ENCODE results near the gene SORCS2.

Gene SORCS2

GRCh38 chr4:7516773-7517144 is 324.4 kb downstream of the SORCS2 start:
- no peak for DNase-seq (ENCODE audit: low read depth in 1 of 2, low spot score in 1 of 2)

GRCh38 chr4:7518871-7519637 is 326.7 kb downstream of the SORCS2 start:
- no peak for DNase-seq (ENCODE audit: low read depth in 1 of 2, low spot score in 1 of 2)

DNA sequence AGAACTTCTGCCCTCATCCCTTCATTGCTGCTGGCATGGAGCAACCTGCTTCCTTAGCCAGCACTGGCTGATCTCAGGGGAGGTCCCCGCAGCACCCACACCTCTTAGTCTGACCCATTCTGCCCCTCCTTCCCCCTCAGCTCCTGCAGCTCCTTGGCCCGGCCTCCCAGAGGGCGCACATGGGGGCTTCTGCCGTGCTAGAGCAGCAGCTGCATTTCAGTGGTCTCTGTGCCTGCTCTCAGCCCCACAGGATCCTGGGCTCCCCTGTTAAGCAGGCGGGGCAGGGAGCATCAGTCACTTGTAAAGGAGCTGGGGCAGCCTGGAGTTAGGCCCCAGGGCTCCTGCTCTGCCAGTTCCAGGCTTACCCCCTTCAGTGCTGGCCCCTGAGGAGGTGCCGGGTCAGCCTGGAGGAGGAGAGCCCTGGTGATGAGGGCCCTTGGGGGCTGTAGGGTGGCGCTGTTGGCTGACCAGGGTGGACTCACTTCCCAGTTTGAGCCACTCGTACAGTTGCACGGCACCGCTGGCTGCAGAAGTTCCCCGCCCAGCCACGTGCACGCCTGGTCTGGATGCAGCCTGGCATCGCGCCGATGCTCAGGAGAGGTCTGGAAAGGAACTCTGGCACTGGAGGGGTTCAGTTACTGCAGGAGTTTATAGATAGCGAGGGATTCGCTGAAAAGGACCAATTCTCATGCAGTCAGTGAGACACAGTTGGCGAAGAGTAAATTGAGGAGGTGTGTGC is 327.5 kb downstream of the SORCS2 start:
- DNase-seq (ENCODE audit: low read depth in 1 of 2, low spot score in 1 of 2) = no peak

GRCh38 chr4:7521666-7522065 is 329.3 kb downstream of the SORCS2 start:
- no peak for DNase-seq (ENCODE audit: low read depth in 1 of 2, low spot score in 1 of 2)

- no peak for DNase-seq (ENCODE audit: low read depth in 1 of 2, low spot score in 1 of 2)
These were observed 330.3 kb downstream of the SORCS2 start for GRCh38 chr4:7522452-7523220.

- DNase-seq (ENCODE audit: low read depth in 1 of 2, low spot score in 1 of 2) = no peak
These were observed 331.2 kb downstream of the SORCS2 start for GRCh38 chr4:7523526-7523925.

DNA sequence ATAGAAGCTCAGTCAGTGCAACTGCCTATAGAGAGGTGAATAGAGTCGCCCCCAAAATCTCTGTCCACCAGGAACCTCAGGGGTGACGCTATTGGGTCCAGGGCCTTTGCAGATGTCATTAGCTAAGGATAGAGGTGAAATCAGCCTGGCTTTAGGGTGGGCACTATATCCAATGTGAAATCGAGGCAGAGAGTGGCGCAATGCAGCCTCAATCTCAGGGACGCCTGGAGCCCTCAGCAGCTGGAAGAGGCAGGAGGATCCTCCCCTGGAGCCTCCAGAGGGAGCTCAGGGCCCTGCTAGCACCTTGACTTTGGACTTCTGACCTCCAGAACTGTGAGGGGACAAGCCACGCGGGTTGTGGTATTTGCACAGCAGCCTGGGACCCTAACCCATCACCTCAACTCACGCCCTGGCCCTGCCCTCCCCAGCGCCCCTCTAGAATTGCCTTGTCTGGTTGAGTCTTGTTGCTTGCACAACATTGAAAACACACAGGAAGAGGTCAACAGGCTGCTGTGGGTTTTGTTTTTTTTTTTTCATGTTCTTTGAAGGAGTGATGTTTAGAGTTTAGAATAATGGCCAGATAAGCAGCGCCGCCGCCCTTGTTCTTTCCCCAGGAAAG is 331.8 kb downstream of the SORCS2 start:
- DNase-seq (ENCODE audit: low read depth in 1 of 2, low spot score in 1 of 2) = no peak

- no peak for DNase-seq (ENCODE audit: low read depth in 1 of 2, low spot score in 1 of 2)
These were observed 332.5 kb downstream of the SORCS2 start for GRCh38 chr4:7524843-7525242.

DNA sequence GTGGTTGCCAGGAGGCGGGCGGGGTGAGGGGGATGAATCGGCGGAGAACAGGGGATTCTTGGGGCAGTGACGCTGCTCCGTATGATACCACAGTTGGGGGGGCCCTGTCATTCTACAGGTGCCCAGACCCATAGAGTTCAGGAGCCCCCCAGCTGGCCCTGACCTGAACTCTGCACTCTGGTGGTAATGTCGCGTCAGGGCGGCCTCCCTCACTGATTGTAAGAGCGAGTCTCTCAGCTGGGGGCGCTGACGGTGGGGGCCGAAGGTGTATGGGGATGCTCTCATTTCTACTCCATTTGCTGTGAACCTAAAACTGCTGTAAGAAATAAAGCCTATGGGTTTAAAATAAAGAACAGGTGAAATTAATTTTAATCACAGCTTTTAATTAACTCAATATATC is 334.2 kb downstream of the SORCS2 start:
- DNase-seq (ENCODE audit: low read depth in 1 of 2, low spot score in 1 of 2) = no peak

- DNase-seq (ENCODE audit: low read depth in 1 of 2, low spot score in 1 of 2) = no peak
These were observed 334.7 kb downstream of the SORCS2 start for GRCh38 chr4:7526929-7527535.

DNA sequence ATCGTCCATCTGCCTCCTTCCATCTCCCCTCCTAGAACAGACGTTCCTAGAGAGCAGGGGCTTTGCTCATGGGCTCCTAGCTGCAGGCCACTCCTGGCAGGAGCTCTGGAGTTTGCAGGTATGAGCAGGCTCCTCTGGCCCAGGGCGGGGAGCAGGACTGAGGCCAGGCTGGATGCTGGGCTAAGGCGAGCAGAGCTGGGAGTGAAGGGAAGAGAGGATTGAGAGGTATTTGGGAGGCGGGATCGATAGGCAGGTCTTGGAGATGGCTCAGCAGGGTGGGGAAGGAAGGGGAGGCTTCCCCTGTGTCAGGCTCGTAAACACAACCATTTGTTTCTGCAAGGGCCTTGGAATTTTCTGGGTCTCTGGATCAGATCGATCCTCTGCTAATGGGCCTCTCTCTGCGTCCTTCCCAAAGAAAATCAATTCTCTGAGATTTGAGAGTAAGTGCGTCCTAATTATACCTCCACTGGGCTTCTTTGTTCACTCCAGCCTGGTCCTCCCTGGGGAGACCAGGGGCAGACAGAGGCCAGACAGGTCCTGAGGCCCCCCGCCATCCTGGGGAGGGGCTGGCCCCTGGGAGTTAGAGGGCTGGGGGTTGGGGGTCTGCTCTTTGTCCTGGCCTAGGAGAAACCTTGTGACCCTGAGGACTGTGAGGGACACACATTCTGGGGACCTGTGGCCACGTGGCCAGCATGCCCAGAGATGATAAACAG is 337.2 kb downstream of the SORCS2 start:
- DNase-seq (ENCODE audit: low read depth in 1 of 2, low spot score in 1 of 2) = no peak

DNA sequence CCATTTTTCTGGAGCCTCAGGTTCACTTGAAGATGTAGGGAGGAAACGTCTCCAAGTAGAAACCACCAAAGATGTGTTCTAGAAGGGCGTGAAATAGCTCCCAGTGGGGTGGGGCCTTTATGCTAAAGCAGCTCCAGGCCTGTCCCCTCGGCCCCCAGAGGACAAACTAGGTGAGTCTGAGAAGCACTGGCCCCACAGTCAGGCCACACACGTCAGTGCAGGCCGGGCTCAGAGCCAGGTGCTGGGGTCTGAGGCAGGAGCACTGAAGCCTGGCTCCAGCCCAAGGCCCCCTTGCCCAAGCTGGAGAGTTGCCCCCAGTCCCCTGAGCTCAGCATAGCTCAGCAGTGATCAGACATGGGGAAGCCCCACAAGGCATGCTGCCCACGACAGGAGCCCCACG is 337.7 kb downstream of the SORCS2 start:
- no peak for DNase-seq (ENCODE audit: low read depth in 1 of 2, low spot score in 1 of 2)

DNA sequence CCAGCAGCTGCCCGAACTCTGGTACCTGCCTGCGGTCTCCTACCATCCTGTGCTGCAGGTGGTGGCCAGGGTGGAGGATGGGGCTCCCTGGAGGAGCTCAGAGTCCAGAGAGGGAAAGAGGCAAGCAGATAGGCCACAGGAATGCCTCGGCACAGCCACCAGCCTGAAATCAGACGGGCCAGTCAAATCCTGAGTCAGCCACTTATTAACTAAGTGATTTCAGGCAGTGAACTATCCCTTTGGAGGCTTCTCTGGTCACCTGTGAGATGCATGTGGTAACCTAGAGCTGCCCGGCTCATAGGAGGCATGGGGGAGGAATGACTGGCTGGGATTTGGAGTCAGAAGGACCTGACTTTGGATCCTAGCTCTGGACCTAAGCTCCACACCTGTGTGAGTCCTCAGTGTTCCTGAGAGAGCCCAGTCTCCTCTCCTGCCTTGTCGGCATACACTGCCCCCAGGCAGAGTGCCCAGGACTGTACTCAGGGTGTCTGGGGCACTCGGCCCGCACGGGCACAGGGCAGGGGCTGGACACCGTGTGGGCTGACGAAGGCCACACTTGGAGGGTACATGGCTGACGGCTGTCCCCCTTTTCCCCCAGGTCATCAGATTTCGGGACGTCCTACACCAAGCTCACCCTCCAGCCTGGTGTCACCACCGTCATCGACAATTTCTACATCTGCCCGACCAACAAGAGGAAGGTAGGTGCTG is 338.7 kb downstream of the SORCS2 start:
- DNase-seq (ENCODE audit: low read depth in 1 of 2, low spot score in 1 of 2) = no peak

GRCh38 chr4:7531640-7531994 is 339.3 kb downstream of the SORCS2 start:
- no peak for DNase-seq (ENCODE audit: low read depth in 1 of 2, low spot score in 1 of 2)

DNA sequence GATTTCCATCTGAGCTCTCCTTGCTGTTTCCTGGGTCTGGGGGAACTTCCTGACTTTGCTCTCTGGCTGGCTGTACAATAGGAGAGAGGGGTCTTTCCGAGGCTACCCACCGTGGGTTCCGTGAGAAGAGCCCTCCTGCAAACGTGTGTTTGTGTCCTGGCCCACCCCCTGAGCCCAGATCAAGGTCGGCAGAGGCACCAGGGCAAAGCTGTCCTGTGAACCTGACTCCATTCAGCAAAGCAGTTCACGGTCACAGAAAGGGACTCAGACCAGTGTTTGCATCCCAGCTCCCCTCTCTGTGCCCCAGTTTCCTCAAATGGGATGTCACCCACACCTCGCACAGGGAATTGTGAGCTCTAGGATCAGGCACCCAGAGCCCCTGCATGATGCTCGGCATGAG is 339.7 kb downstream of the SORCS2 start:
- no peak for DNase-seq (ENCODE audit: low read depth in 1 of 2, low spot score in 1 of 2)

- DNase-seq (ENCODE audit: low read depth in 1 of 2, low spot score in 1 of 2) = no peak
These were observed 340.9 kb downstream of the SORCS2 start for GRCh38 chr4:7533267-7533666.

DNA sequence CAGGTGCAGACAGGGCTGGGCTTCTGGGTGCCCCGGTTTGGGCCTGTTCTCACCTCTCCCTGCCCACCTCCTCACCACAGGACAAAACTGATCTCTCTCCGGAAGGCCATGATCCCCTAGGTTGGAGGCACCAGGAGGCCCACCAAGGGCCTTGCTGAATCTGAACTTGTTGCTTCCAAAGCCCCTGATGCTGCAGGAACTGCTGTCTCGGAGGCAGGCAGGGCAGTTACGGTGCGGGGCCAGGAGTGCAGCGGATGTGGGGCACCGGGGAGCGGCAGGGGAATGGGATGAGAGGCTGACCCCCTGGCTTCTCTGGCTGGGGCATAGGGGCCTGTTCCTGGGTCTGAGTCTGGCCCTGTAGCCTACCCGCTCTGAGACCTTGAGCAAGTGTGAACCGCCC is 342.8 kb downstream of the SORCS2 start:
- DNase-seq (ENCODE audit: low read depth in 1 of 2, low spot score in 1 of 2) = no peak

GRCh38 chr4:7535619-7536018 is 343.3 kb downstream of the SORCS2 start:
- no peak for DNase-seq (ENCODE audit: low read depth in 1 of 2, low spot score in 1 of 2)

GRCh38 chr4:7536876-7537275 is 344.5 kb downstream of the SORCS2 start:
- no peak for DNase-seq (ENCODE audit: low read depth in 1 of 2, low spot score in 1 of 2)

GRCh38 chr4:7537853-7538400 is 345.6 kb downstream of the SORCS2 start:
- DNase-seq (ENCODE audit: low read depth in 1 of 2, low spot score in 1 of 2) = no peak
